ENCODE measurements around the gene C2CD4D.

C2CD4D gene

GRCh38 chr1:151802372-151802771 lies 37.2 kb downstream of the C2CD4D start:
- no peak for ATAC-seq
- Mint-ChIP-seq H3K4me3 (no peak overlapping the region), H3K9me3 (no peaks in the 10 kb centered on the region), H3K36me3 (peaks cover 4% of the 10 kb centered on the region), H3K4me1 (peaks cover 19% of the 10 kb centered on the region), H3K27ac (no peak overlapping the region), H3K27me3 (peaks cover 18% of the 10 kb centered on the region)

- H3K27ac Mint-ChIP-seq, result no peak overlapping the region
- H3K36me3 Mint-ChIP-seq, result peaks cover 7% of the 10 kb centered on the region
- no peak overlapping the region for H3K4me3 Mint-ChIP-seq
- H3K27me3 Mint-ChIP-seq, result peaks cover 18% of the 10 kb centered on the region
- no peak for ATAC-seq
- peaks cover 19% of the 10 kb centered on the region for H3K4me1 Mint-ChIP-seq
- no peaks in the 10 kb centered on the region for H3K9me3 Mint-ChIP-seq
Observed at GRCh38 chr1:151801846-151802245, 37.8 kb downstream of the C2CD4D start.

GRCh38 chr1:151801310-151801820 lies 38.3 kb downstream of the C2CD4D start:
- H3K4me3 Mint-ChIP-seq, result no peak overlapping the region
- ATAC-seq, result no peak
- H3K9me3 Mint-ChIP-seq, result no peaks in the 10 kb centered on the region
- H3K27me3 Mint-ChIP-seq, result peaks cover 18% of the 10 kb centered on the region
- H3K36me3 Mint-ChIP-seq, result peaks cover 10% of the 10 kb centered on the region
- no peak overlapping the region for H3K27ac Mint-ChIP-seq
- H3K4me1 Mint-ChIP-seq, result peaks cover 19% of the 10 kb centered on the region

- H3K27ac Mint-ChIP-seq, result no peak overlapping the region
- no peak for ATAC-seq
Observed at GRCh38 chr1:151800830-151801229, 38.8 kb downstream of the C2CD4D start.

GRCh38 chr1:151799179-151800022 lies 40.2 kb downstream of the C2CD4D start:
- no peak overlapping the region for H3K4me3 Mint-ChIP-seq
- H3K27ac Mint-ChIP-seq, result no peak overlapping the region
- no peaks in the 10 kb centered on the region for H3K9me3 Mint-ChIP-seq
- no peak for ATAC-seq
- peaks cover 13% of the 10 kb centered on the region for H3K4me1 Mint-ChIP-seq
- H3K27me3 Mint-ChIP-seq, result peaks cover 18% of the 10 kb centered on the region
- H3K36me3 Mint-ChIP-seq, result peaks cover 10% of the 10 kb centered on the region

More at GRCh38 chr1:151800830-151801229, 38.8 kb downstream of the C2CD4D start:
- Mint-ChIP-seq H3K36me3 (peaks cover 10% of the 10 kb centered on the region), H3K4me1 (peaks cover 19% of the 10 kb centered on the region), H3K4me3 (no peak overlapping the region), H3K9me3 (no peaks in the 10 kb centered on the region), H3K27me3 (peaks cover 18% of the 10 kb centered on the region)

- peaks cover 5% of the 10 kb centered on the region for H3K4me1 Mint-ChIP-seq
- ATAC-seq, result no peak
- no peak overlapping the region for H3K4me3 Mint-ChIP-seq
- peaks cover 18% of the 10 kb centered on the region for H3K27me3 Mint-ChIP-seq
- H3K27ac Mint-ChIP-seq, result no peak overlapping the region
- peaks cover 10% of the 10 kb centered on the region for H3K36me3 Mint-ChIP-seq
- H3K9me3 Mint-ChIP-seq, result no peaks in the 10 kb centered on the region
Observed at GRCh38 chr1:151798571-151798970, 41.0 kb downstream of the C2CD4D start.

- H3K4me1 Mint-ChIP-seq, result peaks cover 18% of the 10 kb centered on the region
- no peaks in the 10 kb centered on the region for H3K27me3 Mint-ChIP-seq
- ATAC-seq, result peak; percentile 5
- H3K27ac Mint-ChIP-seq, result peak overlapping the region; percentile 86
- H3K4me3 Mint-ChIP-seq, result peak overlapping the region; percentile 94
- no peaks in the 10 kb centered on the region for H3K9me3 Mint-ChIP-seq
- no peaks in the 10 kb centered on the region for H3K36me3 Mint-ChIP-seq
Observed at GRCh38 chr1:151790940-151791651, 48.5 kb downstream of the C2CD4D start.

- no peaks in the 10 kb centered on the region for H3K36me3 Mint-ChIP-seq
- no peaks in the 10 kb centered on the region for H3K9me3 Mint-ChIP-seq
- H3K4me1 Mint-ChIP-seq, result peaks cover 18% of the 10 kb centered on the region
- H3K27me3 Mint-ChIP-seq, result no peaks in the 10 kb centered on the region
- H3K27ac Mint-ChIP-seq, result peak within 1 kb of the TSS; percentile 86
- peak within 1 kb of the TSS; percentile 94 for H3K4me3 Mint-ChIP-seq
- peak; percentile 99 for ATAC-seq
Observed at GRCh38 chr1:151790071-151790939, 49.3 kb downstream of the C2CD4D start, which contains the start of gene TDRKH. TSS of gene TDRKH (minus strand) at chr1:151790500. CDS start at chr1:151783022, 7,478 bp downstream.

All from stimulated activated memory B cell treated with anti-CD40 and anti-IgM and Interleukin-4, amounts not matched to agents 10 μg/mL and 1 μg/mL and 100 μg/mL, for 72 hours (primary cell).